B cell (primary cell): ENCODE data around the gene CFH. TPM values are rescaled to one million over a fixed set of nuclear protein-coding genes. Genes with fewer than 3 reads are reported as not detected.

Experiments
- ATAC-seq: fragments of 200-7000 bp; cut with Tn5 transposase; one replicate; pipeline ENCODE4 v1.10.0; 2021; ENCODE audit warnings: low read depth, mild to moderate bottlenecking, moderate number of reproducible peaks, moderate library complexity
- CTCF ChIA-PET: fragments of 350-600 bp; sonication (Branson Sonifier 250); formaldehyde crosslinking; loops from one replicate; lab custom pipeline; 2021; ENCODE audit warnings: antibody characterized with exemption, inconsistent platforms; lab: Charles Lee
- POLR2A ChIA-PET: fragments of 350-600 bp; sonication (Branson Sonifier 250); formaldehyde crosslinking; loops from one replicate; lab custom pipeline; 2021; ENCODE audit warnings: antibody characterized with exemption; lab: Charles Lee
- DNase-seq: peaks from one replicate; pipeline ENCODE4 v3.0.0; 2013
- H2AFZ ChIP-seq: 2 replicates; pipeline ENCODE4 v1.6.1; 2012; ENCODE audit warnings: mild to moderate bottlenecking, low read depth, low read length; ENCODE audit not compliant: insufficient read depth, poor library complexity, severe bottlenecking
- H3K27ac ChIP-seq, 2 donors: 1 replicate in 1 of 2; 2 replicates in 1 of 2; pipeline ENCODE4 v1.5.1; 2012 to 2013; ENCODE audit warnings: low read length in 2 of 2, mild to moderate bottlenecking in 2 of 2, moderate library complexity in 1 of 2
- H3K27me3 ChIP-seq, 4 experiments: fragments of 200-600 bp in 1 of 4; sonication (generic) in 1 of 4; replicated peaks in 1 of 4; 1 replicate in 2 of 4; 2 replicates in 2 of 4; pipeline versions ENCODE4 v1.6.1 to v1.7.0; 2013 to 2016; ENCODE audit warnings: low read length in 3 of 4, mild to moderate bottlenecking in 2 of 4, mixed read lengths in 1 of 4, moderate library complexity in 1 of 4; ENCODE audit not compliant: insufficient read depth in 4 of 4, control insufficient read depth in 3 of 4; ENCODE audit errors: control extremely low read depth in 1 of 4
- H3K36me3 ChIP-seq, 2 experiments: replicated peaks in 1 of 2; 1 replicate in 1 of 2; 2 replicates in 1 of 2; pipeline versions ENCODE4 v1.6.1 to v1.7.1; 2013; ENCODE audit warnings: low read length in 1 of 2; ENCODE audit not compliant: insufficient read depth in 2 of 2, control insufficient read depth in 1 of 2; ENCODE audit errors: control extremely low read depth in 1 of 2, extremely low read depth in 1 of 2
- H3K4me1 ChIP-seq, 2 donors: fragments of 200-600 bp in 1 of 2; sonication (generic) in 1 of 2; 1 replicate in 1 of 2; 2 replicates in 1 of 2; pipeline versions ENCODE4 v1.5.1 to v1.6.1; 2013 to 2017; ENCODE audit warnings: low read length in 2 of 2; ENCODE audit not compliant: control insufficient read depth in 2 of 2, insufficient read depth in 2 of 2
- H3K4me2 ChIP-seq: replicated peaks from 2 replicates; pipeline ENCODE3; 2012; ENCODE audit warnings: mild to moderate bottlenecking, low read depth, low read length; ENCODE audit not compliant: poor library complexity, severe bottlenecking
- H3K4me3 ChIP-seq, 5 experiments: fragments of 200-600 bp in 1 of 5; sonication (generic) in 1 of 5; 1 replicate in 3 of 5; 2 replicates in 2 of 5; pipeline versions ENCODE4 v1.5.1 to v1.7.0; 2011 to 2016; ENCODE audit warnings: low read length in 4 of 5, mild to moderate bottlenecking in 4 of 5, low read depth in 2 of 5, control low read depth in 1 of 5, moderate library complexity in 1 of 5; ENCODE audit not compliant: insufficient read depth in 1 of 5; ENCODE audit errors: control extremely low read depth in 1 of 5, extremely low read depth in 1 of 5
- H3K79me2 ChIP-seq: fragments of 200-600 bp; sonication (generic); one replicate; pipeline ENCODE4 v1.6.0; 2016; ENCODE audit warnings: low read length; ENCODE audit not compliant: control insufficient read depth, insufficient read depth
- H3K9ac ChIP-seq: fragments of 200-600 bp; sonication (generic); 2 replicates; pipeline ENCODE4 v1.6.1; 2017; ENCODE audit warnings: mild to moderate bottlenecking, low read length, moderate library complexity
- H3K9me3 ChIP-seq, 3 donors: one replicate each; pipeline versions ENCODE4 v1.6.1 to v1.7.1; 2013; ENCODE audit warnings: low read length in 2 of 3; ENCODE audit not compliant: control insufficient read depth in 2 of 3, insufficient read depth in 1 of 3; ENCODE audit errors: control extremely low read depth in 1 of 3
- H4K20me1 ChIP-seq: 2 replicates; pipeline ENCODE4 v1.6.0; 2012; ENCODE audit warnings: mild to moderate bottlenecking, low read length; ENCODE audit not compliant: insufficient read depth, control insufficient read depth, poor library complexity, severe bottlenecking
- H3K27ac Mint-ChIP-seq: one replicate; pipeline ENCODE4 v1.8.0; 2021; ENCODE audit warnings: mixed read lengths
- H3K27me3 Mint-ChIP-seq: one replicate; pipeline ENCODE4 v1.8.0; 2021; ENCODE audit warnings: mixed read lengths
- H3K4me1 Mint-ChIP-seq: one replicate; pipeline ENCODE4 v1.8.0; 2021; ENCODE audit warnings: mixed read lengths
- H3K4me3 Mint-ChIP-seq: one replicate; pipeline ENCODE4 v1.8.0; 2021; ENCODE audit warnings: mixed read lengths
- H3K9me3 Mint-ChIP-seq: one replicate; pipeline ENCODE4 v1.8.0; 2022; ENCODE audit warnings: mixed read lengths; ENCODE audit not compliant: insufficient read depth
- CTCF ChIP-seq: fragments of 200-600 bp; IDR thresholded peaks from one replicate; pipeline ENCODE4 v1.8.0; 2022; ENCODE audit warnings: antibody characterized with exemption, mild to moderate bottlenecking
- EZH2 ChIP-seq: IDR thresholded peaks from 2 replicates; pipeline ENCODE4 v1.6.1; 2012; ENCODE audit warnings: borderline replicate concordance, low read depth, mild to moderate bottlenecking, moderate library complexity, low read length; ENCODE audit not compliant: insufficient read depth, poor library complexity, severe bottlenecking
- WGBS: methylation state at CpG from one replicate; pipeline ENCODE4 v1.1.5; 2013; ENCODE audit warnings: missing lambda C conversion rate; ENCODE audit not compliant: insufficient coverage; 5-methylcytosine and 5-hydroxymethylcytosine counted together
- intact Hi-C: fragments of 100-400 bp; cut with micrococcal nuclease; formaldehyde crosslinking; loops from one replicate; pipeline ENCODE4 v1.10.0; 2022
- polyA plus RNA-seq: library from polyadenylated mRNA; depleted of rRNA; stranded (reverse); fragments of >200 nt; gene quantifications from 2 replicates; pipeline ENCODE4 v1.2.3, GENCODE V29; 2012
- total RNA-seq, 2 donors: library from RNA; stranded (reverse); fragments of 120-200 nt in 1 of 2; gene quantifications; 1 replicate in 1 of 2; 2 replicates in 1 of 2; pipeline versions ENCODE4 v1.2.3 to v1.2.4, GENCODE V29; 2013 to 2022

The CFH gene
- total and polyA plus RNA-seq, 2 donors (not counting 1 experiment from before 2014, with no cell fraction given) = not detected

- DNase-seq = no peak
- CTCF ChIA-PET = no interaction called here
- H3K9me3 ChIP-seq = no peaks in the 10 kb centered on the region
- H3K27me3 ChIP-seq = no peaks in the 10 kb centered on the region
- TF ChIP-seq CTCF = no peak
- TF ChIP-seq EZH2 = no peak
- no peaks in the 10 kb centered on the region for H3K4me1 Mint-ChIP-seq
- no CpG with 5 or more reads among the region's 3 CpGs for WGBS
- H3K36me3 ChIP-seq = no peaks in the 10 kb centered on the region
- no peak overlapping the region for H3K27ac Mint-ChIP-seq
- no peak for ATAC-seq
- no peaks in the 10 kb centered on the region for H3K27me3 Mint-ChIP-seq
- H3K27ac ChIP-seq = no peak overlapping the region
- H2AFZ ChIP-seq = no peak overlapping the region
- peaks cover under 1% of the 10 kb centered on the region for H3K9me3 Mint-ChIP-seq
- H3K79me2 ChIP-seq = no peaks in the 10 kb centered on the region
- H3K9ac ChIP-seq = no peak overlapping the region
- H3K4me1 ChIP-seq = no peaks in the 10 kb centered on the region
- POLR2A ChIA-PET = interaction anchor here (0.6 kb wide), 1 partner anchor 1178 kb away, joined by 3 read pairs; no protein-coding TSS in a partner anchor
- no peak overlapping the region for H3K4me2 ChIP-seq
- no peak overlapping the region for H3K4me3 ChIP-seq
- intact Hi-C loops = no loop called here
- no peaks in the 10 kb centered on the region for H4K20me1 ChIP-seq
- no peak overlapping the region for H3K4me3 Mint-ChIP-seq
These were observed 37.2 kb downstream of the CFH start for GRCh38 chr1:196689001-196689400.

- H2AFZ ChIP-seq = no peak overlapping the region
- no peak overlapping the region for H3K4me2 ChIP-seq
- peaks cover 2% of the 10 kb centered on the region for H3K9me3 Mint-ChIP-seq
- no peaks in the 10 kb centered on the region for H3K4me1 ChIP-seq
- H3K27ac Mint-ChIP-seq = no peak overlapping the region
- intact Hi-C loops = no loop called here
- no peak for TF ChIP-seq EZH2
- no peak for TF ChIP-seq CTCF
- H3K9ac ChIP-seq = no peak overlapping the region
- H4K20me1 ChIP-seq = no peaks in the 10 kb centered on the region
- ChIA-PET POLR2A (no interaction called here), CTCF (no interaction called here)
- H3K4me3 Mint-ChIP-seq = no peak overlapping the region
- no peaks in the 10 kb centered on the region for H3K79me2 ChIP-seq
- WGBS = 93% methylated on average over 3 of the region's 5 CpGs
- H3K4me3 ChIP-seq = no peak overlapping the region
- DNase-seq = no peak
- no peaks in the 10 kb centered on the region for H3K9me3 ChIP-seq
- no peak overlapping the region for H3K27ac ChIP-seq
- no peaks in the 10 kb centered on the region for H3K4me1 Mint-ChIP-seq
- no peaks in the 10 kb centered on the region for H3K27me3 ChIP-seq
- no peaks in the 10 kb centered on the region for H3K27me3 Mint-ChIP-seq
- ATAC-seq = no peak
- H3K36me3 ChIP-seq = no peaks in the 10 kb centered on the region
These were observed 38.7 kb downstream of the CFH start for GRCh38 chr1:196690582-196690981.
